Neutrophil (primary cell): Measurements from ENCODE around the gene SMARCA4.

Source experiments
- H3K27ac ChIP-seq: fragments of 200-600 bp; sonication (generic); 2 replicates; pipeline ENCODE4 v1.5.1; 2016; ENCODE audit warnings: mild to moderate bottlenecking, moderate library complexity
- H3K27me3 ChIP-seq: fragments of 200-600 bp; sonication (generic); 2 replicates; pipeline ENCODE4 v1.6.0; 2016; ENCODE audit warnings: mild to moderate bottlenecking
- H3K36me3 ChIP-seq: fragments of 200-600 bp; sonication (generic); 2 replicates; pipeline ENCODE4 v1.5.1; 2017
- H3K4me1 ChIP-seq, 2 experiments: fragments of 200-600 bp in 1 of 2; sonication (generic) in 1 of 2; 1 replicate in 1 of 2; 2 replicates in 1 of 2; pipeline versions ENCODE4 v1.5.1 to v1.6.1; 2013 to 2016; ENCODE audit warnings: low read depth in 1 of 2, low read length in 1 of 2, mild to moderate bottlenecking in 1 of 2, moderate library complexity in 1 of 2; ENCODE audit not compliant: control insufficient read depth in 1 of 2, insufficient read depth in 1 of 2
- H3K4me3 ChIP-seq, 2 experiments: fragments of 200-600 bp in 1 of 2; sonication (generic) in 1 of 2; 1 replicate in 1 of 2; 2 replicates in 1 of 2; pipeline ENCODE4 v1.5.1; 2013 to 2016; ENCODE audit warnings: low read depth in 1 of 2, low read length in 1 of 2, mild to moderate bottlenecking in 1 of 2, moderate library complexity in 1 of 2
- H3K9me3 ChIP-seq: fragments of 200-600 bp; sonication (generic); 2 replicates; pipeline ENCODE4 v1.5.1; 2016
- CTCF ChIP-seq: fragments of 200-600 bp; sonication (generic); IDR thresholded peaks from 2 replicates; pipeline ENCODE4 v1.5.1; 2016; ENCODE audit warnings: antibody characterized with exemption

Gene SMARCA4

GRCh38 chr19:10916602-10917001 is 44.2 kb upstream of the SMARCA4 start:
- Histone ChIP-seq H3K27me3 (no peaks in the 10 kb centered on the region), H3K4me3 (no peak overlapping the region), H3K27ac (no peak overlapping the region), H3K9me3 (no peaks in the 10 kb centered on the region), H3K36me3 (peaks cover 51% of the 10 kb centered on the region), H3K4me1 (no peaks in the 10 kb centered on the region)
- TF ChIP-seq CTCF = no peak

GRCh38 chr19:10918359-10918758 is 42.5 kb upstream of the SMARCA4 start:
- peaks cover 55% of the 10 kb centered on the region for H3K36me3 ChIP-seq
- H3K4me3 ChIP-seq = no peak overlapping the region
- no peak overlapping the region for H3K27ac ChIP-seq
- no peaks in the 10 kb centered on the region for H3K4me1 ChIP-seq
- H3K9me3 ChIP-seq = no peaks in the 10 kb centered on the region
- H3K27me3 ChIP-seq = no peaks in the 10 kb centered on the region
- no peak for TF ChIP-seq CTCF

- H3K36me3 ChIP-seq = peaks cover 54% of the 10 kb centered on the region
- no peak for TF ChIP-seq CTCF
Observed at GRCh38 chr19:10919352-10920287, 41.2 kb upstream of the SMARCA4 start.

GRCh38 chr19:10920288-10920655 is 40.6 kb upstream of the SMARCA4 start:
- H3K9me3 ChIP-seq = no peaks in the 10 kb centered on the region
- no peak overlapping the region for H3K4me3 ChIP-seq
- H3K36me3 ChIP-seq = peaks cover 54% of the 10 kb centered on the region
- H3K27ac ChIP-seq = no peak overlapping the region
- H3K4me1 ChIP-seq = no peaks in the 10 kb centered on the region
- TF ChIP-seq CTCF = no peak
- no peaks in the 10 kb centered on the region for H3K27me3 ChIP-seq

More at GRCh38 chr19:10919352-10920287, 41.2 kb upstream of the SMARCA4 start:
- H3K27ac ChIP-seq = no peak overlapping the region
- no peaks in the 10 kb centered on the region for H3K27me3 ChIP-seq
- H3K4me3 ChIP-seq = no peak overlapping the region
- H3K9me3 ChIP-seq = no peaks in the 10 kb centered on the region
- H3K4me1 ChIP-seq = no peaks in the 10 kb centered on the region

- H3K9me3 ChIP-seq = no peaks in the 10 kb centered on the region
Observed at GRCh38 chr19:10920781-10921180, 40.0 kb upstream of the SMARCA4 start.

More at GRCh38 chr19:10920781-10921180, 40.0 kb upstream of the SMARCA4 start:
- H3K36me3 ChIP-seq = peaks cover 54% of the 10 kb centered on the region
- no peaks in the 10 kb centered on the region for H3K27me3 ChIP-seq
- H3K4me3 ChIP-seq = no peak overlapping the region
- no peak for TF ChIP-seq CTCF
- no peak overlapping the region for H3K27ac ChIP-seq
- no peaks in the 10 kb centered on the region for H3K4me1 ChIP-seq
